ENCODE data around the gene PMPCA. TPM values are rescaled to one million over a fixed set of nuclear protein-coding genes. Genes with fewer than 3 reads are reported as not detected.

The PMPCA gene
- total and polyA plus RNA-seq, 3 donors from 2014 or later = 66.7 to 78.4 (median 69.8) TPM

DNA sequence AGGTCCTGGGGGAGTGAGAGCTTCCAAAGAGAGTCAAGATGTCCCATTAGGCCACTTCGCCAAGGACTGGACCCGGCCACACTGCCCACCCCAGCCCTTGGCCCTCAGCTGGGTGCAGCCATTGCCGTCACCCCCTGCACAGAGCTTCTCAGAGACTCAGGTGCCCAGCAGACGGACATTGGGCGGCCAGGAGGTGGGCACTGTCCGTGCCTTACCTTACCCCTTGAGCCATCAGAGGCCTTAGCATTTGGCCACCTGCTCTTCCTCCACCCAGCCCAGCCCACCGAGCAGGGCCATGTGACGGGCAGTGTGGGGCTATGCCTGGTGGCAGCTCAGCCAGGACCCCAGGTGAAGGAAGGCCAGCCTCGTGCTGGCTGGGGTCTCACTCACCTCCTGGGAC, 43.6 kb upstream of the PMPCA start:
- Histone ChIP-seq H3K27me3 (no peaks in the 10 kb centered on the region), H3K36me3 (ENCODE audit: low read depth, missing control alignments) (no peaks in the 10 kb centered on the region), H3K4me1 (peaks cover 7% of the 10 kb centered on the region), H3K4me3 (no peak overlapping the region), H3K27ac (no peak overlapping the region), H3K9me3 (no peaks in the 10 kb centered on the region)
- intact Hi-C loops (cut with DNase I; ENCODE audit: low total_unique reads) = no loop called here
- no peak for DNase-seq
- WGBS, 2 donors = 85 to 89% methylated on average over 6 to 9 of the region's 9 CpGs
- no peak for TF ChIP-seq POLR2A (IDR thresholded peaks at IDR 0.05)
- TF ChIP-seq, protein P1, sequence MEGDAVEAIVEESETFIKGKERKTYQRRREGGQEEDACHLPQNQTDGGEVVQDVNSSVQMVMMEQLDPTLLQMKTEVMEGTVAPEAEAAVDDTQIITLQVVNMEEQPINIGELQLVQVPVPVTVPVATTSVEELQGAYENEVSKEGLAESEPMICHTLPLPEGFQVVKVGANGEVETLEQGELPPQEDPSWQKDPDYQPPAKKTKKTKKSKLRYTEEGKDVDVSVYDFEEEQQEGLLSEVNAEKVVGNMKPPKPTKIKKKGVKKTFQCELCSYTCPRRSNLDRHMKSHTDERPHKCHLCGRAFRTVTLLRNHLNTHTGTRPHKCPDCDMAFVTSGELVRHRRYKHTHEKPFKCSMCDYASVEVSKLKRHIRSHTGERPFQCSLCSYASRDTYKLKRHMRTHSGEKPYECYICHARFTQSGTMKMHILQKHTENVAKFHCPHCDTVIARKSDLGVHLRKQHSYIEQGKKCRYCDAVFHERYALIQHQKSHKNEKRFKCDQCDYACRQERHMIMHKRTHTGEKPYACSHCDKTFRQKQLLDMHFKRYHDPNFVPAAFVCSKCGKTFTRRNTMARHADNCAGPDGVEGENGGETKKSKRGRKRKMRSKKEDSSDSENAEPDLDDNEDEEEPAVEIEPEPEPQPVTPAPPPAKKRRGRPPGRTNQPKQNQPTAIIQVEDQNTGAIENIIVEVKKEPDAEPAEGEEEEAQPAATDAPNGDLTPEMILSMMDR (IDR thresholded peaks at IDR 0.05) = no peak

DNA sequence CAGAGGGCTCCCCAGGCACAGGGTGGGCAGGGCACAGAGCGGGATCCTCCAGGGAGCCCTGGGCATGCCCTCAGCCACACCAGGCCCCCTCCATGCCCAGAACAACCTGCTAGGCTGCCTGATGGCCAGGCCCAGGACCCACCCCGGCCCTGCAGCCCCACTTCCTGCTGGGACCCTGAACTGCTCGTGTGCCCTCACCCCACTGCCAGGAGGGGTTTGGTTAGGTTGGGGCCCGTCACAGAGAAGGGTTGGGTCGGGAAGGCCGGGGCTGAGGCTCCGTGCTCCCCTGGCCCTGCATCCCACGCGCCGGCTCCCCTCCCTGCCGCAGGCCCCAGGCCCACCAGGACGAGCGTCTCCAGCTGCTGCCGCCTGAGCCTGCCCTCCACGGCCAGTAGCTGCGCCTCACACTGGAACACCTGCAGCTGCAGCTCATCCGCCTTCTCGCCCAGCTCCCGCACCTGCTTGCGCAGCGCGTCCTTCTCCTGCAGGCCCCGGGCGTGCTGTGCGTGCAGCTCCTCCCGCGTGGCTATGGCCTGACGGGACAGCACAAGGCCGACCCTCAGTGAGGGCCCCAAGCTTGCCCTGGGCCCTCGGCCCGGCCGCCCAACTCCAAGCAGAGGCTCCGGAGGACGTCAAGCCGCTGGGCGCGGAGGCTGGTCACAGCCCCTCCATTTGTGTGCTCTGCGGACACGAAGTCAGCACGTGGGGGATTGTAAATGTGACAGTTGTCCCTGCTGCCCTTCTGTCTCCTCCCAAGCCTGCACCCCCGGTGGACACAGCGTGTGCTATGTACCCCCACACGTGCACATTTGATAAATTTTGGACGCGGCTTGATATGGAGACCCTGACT, 42.9 kb upstream of the PMPCA start:
- no peaks in the 10 kb centered on the region for H3K9me3 ChIP-seq
- H3K4me1 ChIP-seq = peaks cover 11% of the 10 kb centered on the region
- no peak for TF ChIP-seq POLR2A (IDR thresholded peaks at IDR 0.05)
- TF ChIP-seq, protein P1 (IDR thresholded peaks at IDR 0.05) = no peak
- 63 to 82% methylated on average over 19 to 45 of the region's 45 CpGs for WGBS, 2 donors
- no peaks in the 10 kb centered on the region for H3K27me3 ChIP-seq
- H3K27ac ChIP-seq = no peak overlapping the region
- no peaks in the 10 kb centered on the region for H3K36me3 ChIP-seq (ENCODE audit: low read depth, missing control alignments)
- intact Hi-C loops (cut with DNase I; ENCODE audit: low total_unique reads) = no loop called here
- no peak overlapping the region for H3K4me3 ChIP-seq
- DNase-seq = no peak

DNA sequence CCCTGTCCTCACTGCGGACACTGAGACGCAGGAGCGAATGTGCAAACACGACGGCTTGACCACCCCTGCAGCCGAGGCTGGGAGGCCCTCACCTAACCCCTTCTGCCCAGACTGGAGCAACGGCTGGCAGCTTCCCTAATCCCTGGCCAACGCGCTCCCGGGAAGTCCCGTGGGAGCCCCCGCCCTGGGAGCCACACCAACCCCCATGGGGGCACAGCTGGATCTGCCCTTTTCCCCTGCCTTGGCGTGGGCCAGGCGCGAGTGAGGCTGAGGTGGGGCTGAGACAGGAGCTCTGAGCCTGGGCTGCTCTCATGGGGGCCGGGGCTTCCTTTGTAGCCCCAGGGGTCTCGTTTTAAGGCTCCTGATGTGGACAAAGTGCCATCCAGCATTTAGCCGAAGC, 42.3 kb upstream of the PMPCA start:
- 82 to 93% methylated on average over 7 to 18 of the region's 18 CpGs for WGBS, 2 donors
- H3K9me3 ChIP-seq = no peaks in the 10 kb centered on the region
- TF ChIP-seq, protein P1 (IDR thresholded peaks at IDR 0.05) = no peak
- TF ChIP-seq POLR2A (IDR thresholded peaks at IDR 0.05) = no peak
- intact Hi-C loops (cut with DNase I; ENCODE audit: low total_unique reads) = no loop called here
- no peak overlapping the region for H3K27ac ChIP-seq
- H3K4me1 ChIP-seq = peaks cover 15% of the 10 kb centered on the region
- no peak for DNase-seq
- H3K36me3 ChIP-seq (ENCODE audit: low read depth, missing control alignments) = no peaks in the 10 kb centered on the region
- no peaks in the 10 kb centered on the region for H3K27me3 ChIP-seq
- no peak overlapping the region for H3K4me3 ChIP-seq

DNA sequence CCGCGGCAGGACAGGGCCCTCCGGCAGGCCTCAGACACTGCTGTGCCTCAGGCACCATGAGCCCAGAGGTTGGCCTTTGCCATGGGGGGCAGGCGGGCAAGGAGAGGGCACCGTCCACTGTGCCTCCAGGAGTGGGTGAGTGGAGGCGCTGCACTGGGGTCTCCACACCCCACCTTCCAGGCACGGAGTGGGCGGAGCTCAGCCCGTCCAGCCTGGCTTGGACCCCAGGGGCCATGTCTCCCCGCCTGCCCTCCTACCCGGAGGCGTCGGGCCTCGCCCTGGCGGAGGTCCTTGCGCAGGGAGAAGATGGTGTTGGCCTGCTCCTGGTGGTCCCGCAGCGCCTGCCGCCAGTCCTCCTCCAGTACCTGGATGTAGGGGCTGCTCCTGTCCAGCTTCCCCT, 40.4 kb upstream of the PMPCA start:
- no peak overlapping the region for H3K27ac ChIP-seq
- 92% methylated on average over 19 of the region's 19 CpGs; no CpG with 5 or more reads in 1 of the 2 donors for WGBS, 2 donors
- intact Hi-C loops (cut with DNase I; ENCODE audit: low total_unique reads) = no loop called here
- no peak overlapping the region for H3K4me3 ChIP-seq
- H3K9me3 ChIP-seq = no peaks in the 10 kb centered on the region
- no peaks in the 10 kb centered on the region for H3K36me3 ChIP-seq (ENCODE audit: low read depth, missing control alignments)
- no peaks in the 10 kb centered on the region for H3K27me3 ChIP-seq
- no peak for TF ChIP-seq POLR2A (IDR thresholded peaks at IDR 0.05)
- TF ChIP-seq, protein P1 (IDR thresholded peaks at IDR 0.05) = no peak
- H3K4me1 ChIP-seq = peaks cover 12% of the 10 kb centered on the region
- no peak for DNase-seq

Measured in testis (tissue), 3 donors.